Measurements from ENCODE around the gene LARGE2. TPM values are rescaled to one million over a fixed set of nuclear protein-coding genes. Genes with fewer than 3 reads are reported as not detected.

Gene LARGE2
- total and polyA plus RNA-seq, 9 of the 15 experiments (the other 6 are each of a cell fraction or from before 2014, with no cell fraction given): 0.56 to 14.1 (median 6.6) TPM

DNA sequence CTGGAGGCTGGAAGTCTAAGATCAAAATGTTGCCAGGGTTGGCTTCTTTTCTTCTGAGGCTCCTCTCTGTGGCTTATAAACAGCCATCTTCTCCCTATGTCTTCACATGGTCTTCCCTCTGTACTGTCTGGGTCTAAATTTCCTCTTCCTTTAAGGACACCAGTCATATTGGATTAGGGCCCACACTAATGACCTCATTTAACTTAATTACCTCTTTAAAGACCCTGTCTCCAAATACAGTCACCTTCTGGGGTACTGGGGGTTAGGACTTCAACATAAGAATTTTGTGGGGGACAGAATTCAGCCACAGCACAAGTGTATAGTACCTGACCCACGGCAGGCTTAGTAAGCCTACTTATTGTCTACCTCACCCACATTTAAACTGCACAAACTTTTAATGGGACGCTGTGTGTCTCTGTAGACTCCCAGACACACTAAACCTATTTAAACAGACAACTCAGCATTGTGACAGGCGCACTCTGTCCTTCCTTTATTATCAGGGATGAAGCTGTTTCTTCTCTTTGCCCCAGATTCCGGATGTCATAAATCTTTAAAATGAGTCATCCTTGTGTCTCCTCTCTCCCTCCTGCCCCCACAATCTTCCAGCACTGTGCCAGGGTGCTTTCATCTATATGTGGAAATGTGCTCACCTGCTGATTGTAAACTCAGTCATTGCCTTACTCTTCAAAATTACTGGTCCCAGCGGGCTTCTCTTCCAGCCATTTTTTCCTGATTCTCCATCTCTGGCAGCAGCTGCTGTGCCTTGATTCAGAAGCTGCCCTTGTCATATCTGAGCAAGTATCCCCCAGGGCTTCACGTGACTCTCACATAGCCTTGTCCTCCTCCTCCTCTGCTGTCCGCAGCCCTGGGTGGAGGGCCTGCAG is 42.4 kb upstream of the LARGE2 start (continued):
- TF ChIP-seq YY1 (IDR thresholded peaks at IDR 0.05; ENCODE audit: borderline replicate concordance in 1 of 3, control insufficient read depth in 1 of 3, extremely low read depth in 1 of 3, insufficient read depth in 3 of 3, insufficient read length in 1 of 3, insufficient replicate concordance in 2 of 3, low read depth in 1 of 3, low read length in 2 of 3): peak in 1 of 3 experiments; percentile 6
- peak; percentile 69 for TF ChIP-seq CEBPG (CRISPR knock-in tag; IDR thresholded peaks at IDR 0.05)
- peak in 1 of 2 experiments; percentile 63; a peak in 2 of 4 replicates for TF ChIP-seq CEBPG (tag; conservative IDR thresholded peaks at IDR 0.05 in 1 of 2, IDR thresholded peaks at IDR 0.05 in 1 of 2)
- TF ChIP-seq KAT2B (IDR thresholded peaks at IDR 0.05; ENCODE audit: low read depth, low read length): no peak
- peak; percentile 85 for TF ChIP-seq LEF1 (IDR thresholded peaks at IDR 0.05)
- TF ChIP-seq TCF3 (CRISPR knock-in tag; IDR thresholded peaks at IDR 0.05): peak; percentile 58
- 0 out of 2 replicates have a peak, but pooled peaks have one; percentile 18 for TF ChIP-seq KLF16 (IDR thresholded peaks at IDR 0.05)
- TF ChIP-seq JUN (IDR thresholded peaks at IDR 0.05; ENCODE audit: borderline replicate concordance, low read depth, low read length): peak; percentile 95
- no peak for TF ChIP-seq JUN (CRISPR knock-in tag; IDR thresholded peaks at IDR 0.05; ENCODE audit: borderline replicate concordance)
- peak; percentile 92 for TF ChIP-seq ETV5 (CRISPR knock-in tag; IDR thresholded peaks at IDR 0.05; ENCODE audit: low read depth)
- TF ChIP-seq, protein P1, sequence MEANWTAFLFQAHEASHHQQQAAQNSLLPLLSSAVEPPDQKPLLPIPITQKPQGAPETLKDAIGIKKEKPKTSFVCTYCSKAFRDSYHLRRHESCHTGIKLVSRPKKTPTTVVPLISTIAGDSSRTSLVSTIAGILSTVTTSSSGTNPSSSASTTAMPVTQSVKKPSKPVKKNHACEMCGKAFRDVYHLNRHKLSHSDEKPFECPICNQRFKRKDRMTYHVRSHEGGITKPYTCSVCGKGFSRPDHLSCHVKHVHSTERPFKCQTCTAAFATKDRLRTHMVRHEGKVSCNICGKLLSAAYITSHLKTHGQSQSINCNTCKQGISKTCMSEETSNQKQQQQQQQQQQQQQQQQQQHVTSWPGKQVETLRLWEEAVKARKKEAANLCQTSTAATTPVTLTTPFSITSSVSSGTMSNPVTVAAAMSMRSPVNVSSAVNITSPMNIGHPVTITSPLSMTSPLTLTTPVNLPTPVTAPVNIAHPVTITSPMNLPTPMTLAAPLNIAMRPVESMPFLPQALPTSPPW (CRISPR knock-in tag; IDR thresholded peaks at IDR 0.05): peak; percentile 69
- TF ChIP-seq, protein P2, sequence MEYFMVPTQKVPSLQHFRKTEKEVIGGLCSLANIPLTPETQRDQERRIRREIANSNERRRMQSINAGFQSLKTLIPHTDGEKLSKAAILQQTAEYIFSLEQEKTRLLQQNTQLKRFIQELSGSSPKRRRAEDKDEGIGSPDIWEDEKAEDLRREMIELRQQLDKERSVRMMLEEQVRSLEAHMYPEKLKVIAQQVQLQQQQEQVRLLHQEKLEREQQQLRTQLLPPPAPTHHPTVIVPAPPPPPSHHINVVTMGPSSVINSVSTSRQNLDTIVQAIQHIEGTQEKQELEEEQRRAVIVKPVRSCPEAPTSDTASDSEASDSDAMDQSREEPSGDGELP (CRISPR knock-in tag; IDR thresholded peaks at IDR 0.05; ENCODE audit: borderline replicate concordance): 0 out of 2 replicates have a peak, but pooled peaks have one; percentile 32
- TF ChIP-seq ELF4 (CRISPR knock-in tag; IDR thresholded peaks at IDR 0.05): no peak
- TF ChIP-seq NFIC (IDR thresholded peaks at IDR 0.05): peak; percentile 34

Data from K562 (cell line).